Measurements from ENCODE around the gene SPATA3.
"Not testable (repeated sequence)": the region's sequence is repeated elsewhere in the genome, so short reads cannot be mapped to it uniquely, and the experiment has no call there.

SPATA3 gene

DNA sequence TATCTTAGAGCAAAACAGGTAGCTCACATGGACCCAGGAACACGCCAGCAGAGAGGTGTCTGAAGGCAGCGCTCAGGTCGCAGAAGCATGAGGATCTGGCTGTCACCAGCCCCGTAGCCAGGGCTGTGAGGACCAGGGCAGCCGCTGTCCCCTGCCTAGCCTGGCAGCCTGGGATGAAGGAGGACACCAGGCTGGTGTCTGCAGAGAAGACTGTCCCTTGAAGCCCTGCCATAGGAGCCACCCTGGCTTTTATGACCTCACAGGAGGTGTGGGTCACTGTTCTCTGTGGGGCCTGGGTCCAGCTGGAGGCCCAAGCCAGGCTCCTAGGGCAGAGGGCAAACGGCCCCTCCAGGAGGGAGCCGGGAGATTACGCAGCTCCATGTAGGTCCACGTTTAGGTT lies at the start of gene SPATA3:
SPATA3 (plus strand) TSS at position 301 of the 400 bp plus-strand sequence. CDS start 113 bp downstream, outside the sequence.
- no peak for DNase-seq (ENCODE audit: low spot score)

GRCh38 chr2:230946429-230947234 lies 49.3 kb upstream of the SPATA3 start:
- DNase-seq (ENCODE audit: low spot score): no peak

DNA sequence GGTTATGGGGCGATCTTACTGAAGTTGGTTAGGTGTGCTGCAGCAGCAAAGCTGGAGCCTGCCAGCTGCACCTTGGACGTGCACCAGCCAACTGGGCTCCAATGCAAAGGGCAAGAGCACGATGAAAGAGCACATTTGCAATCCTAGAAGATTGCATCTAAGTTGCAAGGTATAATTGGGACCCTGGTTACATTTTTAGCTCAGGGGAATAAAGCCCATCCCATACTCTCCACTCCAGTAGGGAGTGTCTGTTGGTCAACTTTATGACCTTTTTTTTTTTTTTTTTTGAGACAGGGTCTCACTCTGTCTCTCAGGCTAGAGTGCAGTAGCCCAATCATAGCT lies 48.7 kb upstream of the SPATA3 start:
- DNase-seq (ENCODE audit: low spot score): no peak

DNA sequence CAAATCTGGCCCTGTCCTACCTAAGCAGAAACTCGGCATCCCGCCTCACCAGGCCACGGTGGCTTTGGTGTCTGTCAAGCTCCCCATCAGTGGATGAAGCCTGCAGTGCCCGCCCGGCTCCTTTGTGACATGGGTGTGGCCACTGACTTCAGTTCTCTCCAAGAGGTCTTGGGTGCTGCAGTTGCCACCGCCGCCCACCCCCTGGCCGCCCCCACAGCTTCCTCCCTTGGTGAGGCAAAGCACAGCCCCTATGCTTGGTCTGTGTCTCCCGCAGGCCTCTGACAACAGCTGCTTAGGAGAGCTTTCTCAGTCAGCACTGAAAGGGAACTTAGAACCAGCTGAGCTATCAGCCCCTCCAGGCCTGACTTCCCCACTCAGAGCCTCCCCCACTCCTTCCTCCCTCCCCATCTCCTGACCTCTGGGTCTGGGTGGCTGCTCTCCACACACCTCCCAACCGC lies 48.0 kb upstream of the SPATA3 start:
- DNase-seq (ENCODE audit: low spot score): no peak

GRCh38 chr2:230949966-230950873 lies 45.7 kb upstream of the SPATA3 start:
- no peak for DNase-seq (ENCODE audit: low spot score)

- no peak for DNase-seq (ENCODE audit: low spot score)
Observed at GRCh38 chr2:230950874-230951339, 45.0 kb upstream of the SPATA3 start.

- no peak for DNase-seq (ENCODE audit: low spot score)
Observed at GRCh38 chr2:230951396-230951795, 44.5 kb upstream of the SPATA3 start.

DNA sequence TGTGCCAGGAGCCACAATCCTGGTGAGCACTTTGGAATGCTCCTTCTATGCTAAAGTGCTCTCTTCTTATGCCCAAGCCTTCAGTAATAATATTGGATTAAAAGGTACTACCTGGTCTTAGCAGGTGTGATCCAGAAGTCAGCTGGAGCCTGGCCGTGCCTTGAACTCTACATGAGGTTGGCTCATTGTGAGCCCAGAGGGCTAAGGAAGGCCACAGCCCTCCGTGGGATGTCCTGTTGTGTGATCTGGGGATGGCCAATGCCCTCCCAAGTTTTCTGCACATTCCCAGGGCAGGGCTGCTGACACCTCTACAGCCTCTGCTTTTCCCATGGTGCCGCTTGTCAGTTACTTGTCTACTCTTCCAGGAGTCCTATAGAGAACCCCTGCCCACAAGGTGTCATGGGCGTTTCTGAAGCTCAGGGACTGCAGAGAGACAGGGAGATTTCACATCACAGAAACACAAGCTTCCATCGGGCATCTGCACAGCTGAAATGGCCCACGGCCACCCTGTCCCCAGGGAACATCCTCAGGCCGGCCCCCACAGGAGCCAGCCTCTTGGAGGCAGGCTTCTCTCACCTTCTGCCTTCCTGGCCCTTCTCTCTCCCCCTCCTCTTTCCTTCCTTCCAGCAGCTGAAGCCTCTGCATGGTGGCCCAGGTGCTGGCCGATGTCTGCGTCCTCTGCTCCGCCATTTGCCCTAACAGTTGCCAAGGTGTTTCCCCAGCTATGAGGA lies 43.5 kb upstream of the SPATA3 start:
- no peak for DNase-seq (ENCODE audit: low spot score)

GRCh38 chr2:230953845-230954244 lies 42.1 kb upstream of the SPATA3 start:
- DNase-seq (ENCODE audit: low spot score): no peak

DNA sequence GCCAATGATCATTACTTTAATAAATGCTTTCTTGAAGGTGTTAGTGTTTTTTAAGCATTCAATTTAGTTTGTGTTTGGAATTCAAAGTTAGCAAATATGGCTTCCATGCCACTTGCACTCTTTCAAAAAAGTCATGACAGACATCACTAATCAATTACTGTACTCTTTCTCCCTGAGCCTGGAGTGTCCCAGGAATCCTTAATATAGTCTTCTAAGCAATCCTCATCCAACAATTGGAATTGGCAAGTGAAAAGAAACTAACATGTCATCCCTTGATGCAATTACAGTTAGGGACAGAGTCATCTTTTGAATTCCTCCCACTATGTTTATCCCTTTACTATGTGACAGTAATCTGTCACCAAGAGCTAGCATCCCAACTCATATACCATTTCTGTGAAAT lies 41.2 kb upstream of the SPATA3 start:
- DNase-seq (ENCODE audit: low spot score): no peak

DNA sequence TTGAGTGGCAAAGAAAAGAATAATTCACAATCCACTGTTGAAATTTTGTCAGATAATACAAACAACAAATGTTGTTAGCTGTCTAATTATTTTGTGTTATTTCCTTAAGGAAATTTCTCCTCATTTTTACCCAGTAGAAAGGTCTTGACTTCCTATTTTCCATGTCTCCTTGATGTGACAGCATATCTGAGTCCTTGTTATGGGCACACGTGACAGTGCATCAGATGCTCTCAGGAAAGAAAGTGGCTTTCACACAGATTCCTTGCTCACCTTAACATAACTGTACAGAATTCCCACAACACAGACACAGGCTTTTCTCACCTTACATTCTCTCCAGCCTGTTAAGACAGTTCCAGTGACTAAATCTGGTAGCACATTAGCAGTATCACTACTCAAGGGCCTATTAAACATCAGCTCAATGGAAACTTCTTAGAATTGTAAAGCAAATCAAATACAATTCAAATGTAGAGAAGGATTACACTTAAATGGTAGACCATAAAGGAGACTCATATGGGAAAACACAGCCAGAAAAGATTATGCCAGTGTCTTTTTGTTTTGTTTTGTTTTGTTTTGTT lies 40.7 kb upstream of the SPATA3 start:
- DNase-seq (ENCODE audit: low spot score): no peak

GRCh38 chr2:230956827-230957755 lies 38.8 kb upstream of the SPATA3 start:
- DNase-seq (ENCODE audit: low spot score): no peak

DNA sequence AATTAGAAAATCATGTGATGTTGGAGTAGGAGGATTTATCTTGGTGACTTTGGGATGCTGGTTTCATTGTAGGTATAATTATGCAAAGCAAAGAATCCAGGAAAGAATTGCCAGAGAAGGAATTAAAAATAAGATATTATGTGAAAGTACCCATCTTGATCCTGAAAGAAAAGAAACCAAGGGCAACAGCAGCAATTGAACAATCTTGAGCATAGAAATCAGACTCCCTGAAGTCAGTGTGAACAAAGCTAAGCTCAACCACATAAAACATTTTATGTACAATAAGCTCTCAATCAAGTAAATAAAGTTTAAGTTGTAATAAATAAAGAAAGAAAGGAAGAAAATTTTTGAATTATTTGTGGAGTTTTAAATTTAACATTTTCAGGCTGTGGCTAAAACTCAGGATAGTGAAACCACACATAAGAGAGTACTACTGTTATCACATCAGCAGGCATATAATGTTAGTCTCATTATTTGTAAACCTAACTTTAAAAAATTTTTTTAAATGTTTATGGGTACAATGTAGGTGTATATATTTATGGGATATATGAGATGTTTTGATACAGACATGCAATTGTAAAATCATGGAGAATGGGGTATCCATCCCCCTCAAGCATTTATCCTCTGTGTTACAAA lies 38.0 kb upstream of the SPATA3 start:
- no peak for DNase-seq (ENCODE audit: low spot score)

DNA sequence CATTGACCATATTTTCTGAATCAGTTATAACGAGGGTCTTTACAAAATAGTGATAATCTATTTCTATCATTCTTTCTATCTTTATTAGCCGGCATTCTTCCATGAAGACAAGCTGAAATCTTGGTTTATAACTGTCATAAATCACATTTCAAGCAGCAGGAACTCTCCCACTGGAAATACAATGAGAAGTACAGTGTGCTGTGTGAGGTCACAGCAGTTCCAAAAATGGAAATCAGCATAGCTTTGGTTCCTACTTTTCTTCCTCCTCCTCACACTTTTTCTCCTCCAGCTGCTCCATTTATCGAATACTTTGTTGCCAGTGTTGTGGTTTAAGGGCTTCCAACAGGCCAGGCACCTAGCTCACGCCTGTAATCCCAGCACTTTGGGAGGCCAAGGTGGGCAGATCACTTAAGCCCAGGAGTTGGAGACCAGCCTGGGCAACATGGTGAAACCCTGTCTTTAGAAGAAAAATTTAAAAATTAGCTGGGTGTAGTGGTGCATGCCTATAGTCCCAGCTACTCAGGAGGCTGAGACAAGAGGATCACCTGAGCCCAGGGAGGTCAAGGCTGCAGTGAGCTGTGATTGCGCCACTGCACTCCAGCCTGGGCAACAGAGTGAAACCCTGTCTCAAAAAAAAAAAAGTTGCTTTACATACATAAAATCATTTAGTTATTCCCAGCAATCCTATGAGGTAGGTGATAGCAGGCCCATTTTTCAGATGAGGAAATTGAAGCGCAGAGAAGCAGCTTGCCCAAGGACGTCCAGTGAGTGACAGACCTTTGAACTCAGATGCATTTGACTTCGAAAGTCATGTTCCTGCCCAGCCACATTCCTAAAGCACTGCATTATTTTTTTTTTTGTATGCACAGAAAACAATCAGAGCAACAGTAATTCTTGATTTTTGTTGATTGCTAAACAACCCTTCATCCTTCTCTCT lies 36.8 kb upstream of the SPATA3 start:
- no peak for DNase-seq (ENCODE audit: low spot score)

- DNase-seq (ENCODE audit: low spot score): no peak
Observed at GRCh38 chr2:230960026-230960425, 35.9 kb upstream of the SPATA3 start.

GRCh38 chr2:230961091-230961491 lies 34.8 kb upstream of the SPATA3 start:
- DNase-seq (ENCODE audit: low spot score): no peak

GRCh38 chr2:230964136-230964730 lies 31.7 kb upstream of the SPATA3 start:
- no peak for DNase-seq (ENCODE audit: low spot score)

GRCh38 chr2:230967113-230967512 lies 28.8 kb upstream of the SPATA3 start:
- DNase-seq (ENCODE audit: low spot score): no peak

DNA sequence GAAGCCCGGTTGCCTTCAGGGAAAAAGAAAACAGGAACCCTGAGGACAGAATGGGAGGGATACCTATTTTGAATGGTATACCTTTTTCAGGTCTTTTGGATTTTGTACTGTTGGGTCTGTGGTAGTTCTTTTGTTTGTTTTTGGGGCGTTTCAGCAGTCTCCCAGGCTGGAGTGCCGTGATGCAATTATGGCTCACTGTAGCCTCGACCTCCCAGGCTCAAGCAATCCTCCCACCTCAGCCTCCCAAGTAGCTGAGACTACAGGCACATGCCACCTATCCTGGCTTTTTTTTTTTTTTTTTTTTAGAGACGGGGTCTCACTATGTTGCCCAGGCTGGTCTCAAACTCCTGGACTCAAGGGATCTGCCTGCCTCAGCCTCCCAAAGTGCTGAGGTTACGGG lies 27.6 kb upstream of the SPATA3 start:
- not testable (repeated sequence) for DNase-seq (ENCODE audit: low spot score)

All from left forelimb (tissue), 1 donor.